HEK293T (cell line): Measurements from ENCODE around the gene PPP2R1B.
A peak's percentile ranks its signal among the peaks of the same experiment; 100 is the strongest.

Experiments
- CTCF ChIA-PET: fragments of 350-600 bp; formaldehyde crosslinking; extraction: SDS; loops from one replicate; lab custom pipeline; 2021; ENCODE audit warnings: antibody characterized with exemption, inconsistent platforms; lab: Yijun Ruan, JAX
- POLR2A ChIA-PET: fragments of 350-600 bp; formaldehyde crosslinking; extraction: SDS; loops from one replicate; lab custom pipeline; 2020; ENCODE audit warnings: antibody characterized with exemption, inconsistent platforms; lab: Yijun Ruan, JAX
- DNase-seq: peaks from one replicate; pipeline ENCODE4 v3.0.0; 2012; ENCODE audit warnings: mixed read lengths; ENCODE audit errors: extremely low spot score
- ARNT ChIP-seq: fragments of 450-650 bp; IDR thresholded peaks from 2 replicates; pipeline ENCODE4 v1.6.1; 2017; ENCODE audit warnings: mild to moderate bottlenecking
- BHLHE40 ChIP-seq: fragments of 450-650 bp; IDR thresholded peaks from 2 replicates; pipeline ENCODE4 v1.6.1; 2016; ENCODE audit warnings: mild to moderate bottlenecking, moderate library complexity, borderline replicate concordance
- CTBP1 ChIP-seq: fragments of 450-650 bp; IDR thresholded peaks from 2 replicates; pipeline ENCODE4 v1.6.1; 2016; ENCODE audit warnings: borderline replicate concordance
- ELF4 ChIP-seq: fragments of 450-650 bp; IDR thresholded peaks from 2 replicates; pipeline ENCODE4 v1.6.1; 2017; ENCODE audit warnings: antibody characterized with exemption
- FOXA1 ChIP-seq: fragments of 450-650 bp; IDR thresholded peaks from 2 replicates; pipeline ENCODE4 v1.6.1; 2016; ENCODE audit warnings: mild to moderate bottlenecking
- FOXK2 ChIP-seq: fragments of 450-650 bp; IDR thresholded peaks from 2 replicates; pipeline ENCODE4 v1.6.1; 2016; ENCODE audit warnings: mild to moderate bottlenecking
- FOXM1 ChIP-seq: fragments of 450-650 bp; IDR thresholded peaks from 2 replicates; pipeline ENCODE4 v1.6.1; 2017; ENCODE audit warnings: mild to moderate bottlenecking, borderline replicate concordance
- HDGF ChIP-seq: fragments of 450-650 bp; IDR thresholded peaks from 2 replicates; pipeline ENCODE4 v1.6.1; 2017; ENCODE audit warnings: antibody characterized with exemption, borderline replicate concordance
- L3MBTL2 ChIP-seq: fragments of 450-650 bp; conservative IDR thresholded peaks from 2 replicates; pipeline ENCODE4 v1.6.1; 2016; ENCODE audit warnings: mild to moderate bottlenecking
- LEF1 ChIP-seq: fragments of 450-650 bp; IDR thresholded peaks from 2 replicates; pipeline ENCODE4 v1.6.1; 2017; ENCODE audit warnings: mild to moderate bottlenecking, borderline replicate concordance
- NFRKB ChIP-seq: fragments of 450-650 bp; IDR thresholded peaks from 2 replicates; pipeline ENCODE4 v1.6.1; 2016; ENCODE audit warnings: mild to moderate bottlenecking, moderate library complexity
- PKNOX1 ChIP-seq: fragments of 450-650 bp; IDR thresholded peaks from 2 replicates; pipeline ENCODE4 v1.6.1; 2016
- SP1 ChIP-seq: fragments of 450-650 bp; IDR thresholded peaks from 2 replicates; pipeline ENCODE4 v1.6.1; 2017
- SUZ12 ChIP-seq: fragments of 450-650 bp; IDR thresholded peaks from 2 replicates; pipeline ENCODE4 v1.6.1; 2016; ENCODE audit warnings: mild to moderate bottlenecking
- TARDBP ChIP-seq: fragments of 450-650 bp; IDR thresholded peaks from 2 replicates; pipeline ENCODE4 v1.6.1; 2016
- ZNF384 ChIP-seq: fragments of 450-650 bp; IDR thresholded peaks from 2 replicates; pipeline ENCODE4 v1.6.1; 2016

PPP2R1B gene

GRCh38 chr11:111765984-111766833 is at the start of gene PPP2R1B:
TSS of gene PPP2R1B (minus strand) at chr11:111766389. CDS start at chr11:111766361, 28 bp downstream.
- DNase-seq: peak; percentile 96
- POLR2A ChIA-PET: interaction anchor here (0.9 to 1.8 kb wide), 11 partner anchors 10 to 163 kb away, joined by 3 to 7 read pairs (median 4); no protein-coding TSS in a partner anchor
- CTCF ChIA-PET: interaction anchor here (0.5 to 3.2 kb wide), 4 partner anchors 10 to 327 kb away, joined by 3 to 13 read pairs (median 8); no protein-coding TSS in a partner anchor
- TF ChIP-seq LEF1 (no peak), SP1 (no peak), CTBP1 (no peak), FOXK2 (no peak), NFRKB (no peak), FOXM1 (no peak), L3MBTL2 (peak; percentile 74)

GRCh38 chr11:111815489-111815888 is 49.3 kb upstream of the PPP2R1B start:
- no peak for DNase-seq
- ChIA-PET CTCF (interaction anchor here (0.7 kb wide), 1 partner anchor 261 kb away, joined by 3 read pairs; no protein-coding TSS in a partner anchor), POLR2A (no interaction called here)
- TF ChIP-seq PKNOX1: no peak
- no peak for TF ChIP-seq SUZ12
- no peak for TF ChIP-seq FOXK2
- no peak for TF ChIP-seq L3MBTL2
- no peak for TF ChIP-seq LEF1
- TF ChIP-seq BHLHE40: no peak
- TF ChIP-seq FOXA1: no peak
- no peak for TF ChIP-seq ELF4
- TF ChIP-seq NFRKB: no peak
- TF ChIP-seq ARNT: no peak
- TF ChIP-seq TARDBP: no peak
- TF ChIP-seq HDGF: no peak
- no peak for TF ChIP-seq FOXM1

GRCh38 chr11:111814557-111815320 is 48.5 kb upstream of the PPP2R1B start:
- CTCF ChIA-PET: interaction anchor here (0.7 kb wide), 1 partner anchor 261 kb away, joined by 3 read pairs; no protein-coding TSS in a partner anchor
- no peak for TF ChIP-seq BHLHE40
- DNase-seq: no peak
- POLR2A ChIA-PET: no interaction called here

GRCh38 chr11:111814106-111814505 is 47.9 kb upstream of the PPP2R1B start:
- ChIA-PET CTCF (interaction anchor here (0.5 kb wide), 1 partner anchor 430 kb away, joined by 4 read pairs; no protein-coding TSS in a partner anchor), POLR2A (no interaction called here)
- DNase-seq: no peak
- TF ChIP-seq NFRKB (no peak), CTBP1 (no peak), TARDBP (no peak), FOXK2 (no peak), FOXM1 (no peak), PKNOX1 (no peak), ELF4 (no peak), LEF1 (no peak), HDGF (no peak), SP1 (no peak), ARNT (no peak), ZNF384 (no peak), L3MBTL2 (no peak), FOXA1 (no peak), SUZ12 (no peak), BHLHE40 (no peak)

- ChIA-PET POLR2A (no interaction called here), CTCF (no interaction called here)
- no peak for TF ChIP-seq SP1
- TF ChIP-seq LEF1: no peak
- no peak for TF ChIP-seq NFRKB
- TF ChIP-seq FOXM1: no peak
- no peak for TF ChIP-seq TARDBP
- TF ChIP-seq ELF4: no peak
- TF ChIP-seq BHLHE40: no peak
- TF ChIP-seq ARNT: no peak
- TF ChIP-seq FOXA1: no peak
- no peak for TF ChIP-seq CTBP1
- TF ChIP-seq FOXK2: no peak
- no peak for TF ChIP-seq PKNOX1
- no peak for TF ChIP-seq ZNF384
- no peak for TF ChIP-seq SUZ12
- TF ChIP-seq HDGF: no peak
- TF ChIP-seq L3MBTL2: no peak
Observed at GRCh38 chr11:111812211-111812610, 46.0 kb upstream of the PPP2R1B start.

GRCh38 chr11:111811445-111811844 is 45.3 kb upstream of the PPP2R1B start:
- ChIA-PET POLR2A (no interaction called here), CTCF (no interaction called here)
- no peak for TF ChIP-seq ARNT
- TF ChIP-seq ZNF384: no peak
- TF ChIP-seq NFRKB: no peak
- TF ChIP-seq ELF4: no peak
- TF ChIP-seq FOXM1: no peak
- TF ChIP-seq FOXK2: no peak
- TF ChIP-seq FOXA1: no peak
- no peak for TF ChIP-seq BHLHE40
- no peak for TF ChIP-seq PKNOX1
- TF ChIP-seq CTBP1: no peak
- no peak for TF ChIP-seq LEF1
- TF ChIP-seq HDGF: no peak
- TF ChIP-seq SP1: no peak
- no peak for DNase-seq

More at GRCh38 chr11:111812211-111812610, 46.0 kb upstream of the PPP2R1B start:
- DNase-seq: no peak
